ENCODE results near the gene TLCD3A. TPM values are rescaled to one million over a fixed set of nuclear protein-coding genes. Genes with fewer than 3 reads are reported as not detected.

TLCD3A gene
- 31.7 and 34.4 TPM in 2 replicates for polyA plus RNA-seq (2012; rRNA removed)
- 27.5 and 33.4 TPM in 2 replicates for polyA plus RNA-seq (2012; cell fraction: cytosol; rRNA removed)
- polyA plus RNA-seq (2012; cell fraction: nucleus; rRNA removed) = 20.3 and 20.8 TPM in 2 replicates

DNA sequence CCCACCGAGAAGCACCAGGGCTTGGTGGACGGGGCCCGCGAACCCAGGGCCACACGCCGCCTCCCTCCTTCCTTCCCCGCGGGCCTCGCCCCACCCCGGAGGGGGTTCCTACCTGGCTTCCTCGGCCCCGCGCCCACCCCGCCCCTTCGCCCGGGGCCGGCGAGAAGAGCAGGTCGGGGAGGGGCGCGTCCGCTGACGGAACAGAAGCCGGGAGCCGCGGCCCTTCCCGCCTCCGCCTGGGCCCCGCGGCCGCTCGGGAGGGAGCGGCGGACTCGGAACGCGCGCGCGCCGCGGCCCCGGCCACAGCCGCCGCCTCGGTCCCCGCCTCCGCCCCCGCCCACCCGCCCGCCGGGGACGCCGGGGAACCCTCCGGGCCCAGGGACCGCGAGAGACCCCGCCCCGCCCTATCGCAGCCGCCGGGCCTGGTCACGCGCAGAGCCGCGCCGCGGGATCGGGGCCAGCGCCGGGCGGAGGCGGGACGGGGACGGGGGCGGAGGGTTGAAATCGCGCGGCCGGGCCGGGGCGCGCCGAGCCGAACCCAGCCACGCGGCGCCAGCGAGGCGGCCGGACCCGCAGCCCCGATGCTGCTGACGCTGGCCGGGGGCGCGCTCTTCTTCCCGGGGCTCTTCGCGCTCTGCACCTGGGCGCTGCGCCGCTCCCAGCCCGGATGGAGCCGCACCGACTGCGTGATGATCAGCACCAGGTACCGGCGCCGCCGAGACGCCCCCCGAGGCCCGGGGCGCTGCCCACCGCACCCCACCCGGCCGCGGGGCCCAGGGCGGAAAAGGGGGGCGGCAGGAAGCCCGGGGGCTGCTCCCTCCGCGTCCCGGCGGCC, at the start of gene TLCD3A:
TLCD3A (plus strand) TSS at position 530 of the 835 bp plus-strand sequence; CDS start at position 582, 52 bp downstream.
- WGBS (ENCODE audit: low lambda C conversion rate) = no CpG with 5 or more reads among the region's 126 CpGs
- POLR2A ChIA-PET = interaction anchor here (0.9 kb wide), 1 partner anchor 9 kb away, joined by 3 read pairs; no protein-coding TSS in a partner anchor

More for the DNA sequence above, at the start of gene TLCD3A:
- Histone ChIP-seq H3K36me3 (replicated peaks in 1 of 2; ENCODE audit: control insufficient read depth in 1 of 2, insufficient read depth in 2 of 2, low read length in 1 of 2) (peaks cover 0 to 15% of the 10 kb centered on the region in 2 experiments), H3K4me1 (ENCODE audit: control insufficient read depth in 1 of 2, insufficient read depth in 2 of 2, low read depth in 1 of 2, low read length in 1 of 2) (peaks cover 0 to 8% of the 10 kb centered on the region in 2 experiments; a peak in 1 of 4 replicates), H3K9me3 (no peaks in the 10 kb centered on the region), H3K79me2 (ENCODE audit: insufficient read depth) (peaks cover 43% of the 10 kb centered on the region), H4K20me1 (ENCODE audit: insufficient read depth) (0 out of 2 replicates have a peak, but pooled peaks cover 3% of the 10 kb centered on the region), H3K9ac (peak within 1 kb of the TSS; percentile 78), H3K27me3 (ENCODE audit: insufficient read depth) (no peaks in the 10 kb centered on the region), H3K9me2 (no peaks in the 10 kb centered on the region), H2AFZ (ENCODE audit: low read depth) (peak within 1 kb of the TSS; percentile 89), H3K27ac (ENCODE audit: low read depth in 2 of 2, low read length in 1 of 2) (peak within 1 kb of the TSS; percentile 41 to 77; a peak in 3 of 4 replicates), H3F3A (replicated peaks; ENCODE audit: insufficient read depth) (peaks cover 8% of the 10 kb centered on the region), H3K4me2 (peak within 1 kb of the TSS; percentile 91), H3K4me3 (ENCODE audit: low read depth in 2 of 2, low read length in 1 of 2) (peak within 1 kb of the TSS; percentile 68 to 85)
- TF ChIP-seq POLR2AphosphoS5 (IDR thresholded peaks at IDR 0.05; ENCODE audit: low read depth, low read length) = no peak
- TF ChIP-seq RCOR1 (IDR thresholded peaks at IDR 0.05; ENCODE audit: low read length) = no peak
- no peak; the same call in 1 of the 2 replicates for TF ChIP-seq USF1 (IDR thresholded peaks at IDR 0.05; ENCODE audit: borderline replicate concordance, low read depth)
- TF ChIP-seq TEAD4 (IDR thresholded peaks at IDR 0.05; ENCODE audit: borderline replicate concordance, insufficient read depth) = no peak
- no peak for TF ChIP-seq SIN3A (IDR thresholded peaks at IDR 0.05; ENCODE audit: borderline replicate concordance, low read depth, low read length)
- TF ChIP-seq, protein P1, sequence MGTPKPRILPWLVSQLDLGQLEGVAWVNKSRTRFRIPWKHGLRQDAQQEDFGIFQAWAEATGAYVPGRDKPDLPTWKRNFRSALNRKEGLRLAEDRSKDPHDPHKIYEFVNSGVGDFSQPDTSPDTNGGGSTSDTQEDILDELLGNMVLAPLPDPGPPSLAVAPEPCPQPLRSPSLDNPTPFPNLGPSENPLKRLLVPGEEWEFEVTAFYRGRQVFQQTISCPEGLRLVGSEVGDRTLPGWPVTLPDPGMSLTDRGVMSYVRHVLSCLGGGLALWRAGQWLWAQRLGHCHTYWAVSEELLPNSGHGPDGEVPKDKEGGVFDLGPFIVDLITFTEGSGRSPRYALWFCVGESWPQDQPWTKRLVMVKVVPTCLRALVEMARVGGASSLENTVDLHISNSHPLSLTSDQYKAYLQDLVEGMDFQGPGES (IDR thresholded peaks at IDR 0.05; ENCODE audit: low read depth, low read length) = no peak
- TF ChIP-seq RXRA (IDR thresholded peaks at IDR 0.05; ENCODE audit: borderline replicate concordance, low read depth) = no peak
- TF ChIP-seq, protein P2, sequence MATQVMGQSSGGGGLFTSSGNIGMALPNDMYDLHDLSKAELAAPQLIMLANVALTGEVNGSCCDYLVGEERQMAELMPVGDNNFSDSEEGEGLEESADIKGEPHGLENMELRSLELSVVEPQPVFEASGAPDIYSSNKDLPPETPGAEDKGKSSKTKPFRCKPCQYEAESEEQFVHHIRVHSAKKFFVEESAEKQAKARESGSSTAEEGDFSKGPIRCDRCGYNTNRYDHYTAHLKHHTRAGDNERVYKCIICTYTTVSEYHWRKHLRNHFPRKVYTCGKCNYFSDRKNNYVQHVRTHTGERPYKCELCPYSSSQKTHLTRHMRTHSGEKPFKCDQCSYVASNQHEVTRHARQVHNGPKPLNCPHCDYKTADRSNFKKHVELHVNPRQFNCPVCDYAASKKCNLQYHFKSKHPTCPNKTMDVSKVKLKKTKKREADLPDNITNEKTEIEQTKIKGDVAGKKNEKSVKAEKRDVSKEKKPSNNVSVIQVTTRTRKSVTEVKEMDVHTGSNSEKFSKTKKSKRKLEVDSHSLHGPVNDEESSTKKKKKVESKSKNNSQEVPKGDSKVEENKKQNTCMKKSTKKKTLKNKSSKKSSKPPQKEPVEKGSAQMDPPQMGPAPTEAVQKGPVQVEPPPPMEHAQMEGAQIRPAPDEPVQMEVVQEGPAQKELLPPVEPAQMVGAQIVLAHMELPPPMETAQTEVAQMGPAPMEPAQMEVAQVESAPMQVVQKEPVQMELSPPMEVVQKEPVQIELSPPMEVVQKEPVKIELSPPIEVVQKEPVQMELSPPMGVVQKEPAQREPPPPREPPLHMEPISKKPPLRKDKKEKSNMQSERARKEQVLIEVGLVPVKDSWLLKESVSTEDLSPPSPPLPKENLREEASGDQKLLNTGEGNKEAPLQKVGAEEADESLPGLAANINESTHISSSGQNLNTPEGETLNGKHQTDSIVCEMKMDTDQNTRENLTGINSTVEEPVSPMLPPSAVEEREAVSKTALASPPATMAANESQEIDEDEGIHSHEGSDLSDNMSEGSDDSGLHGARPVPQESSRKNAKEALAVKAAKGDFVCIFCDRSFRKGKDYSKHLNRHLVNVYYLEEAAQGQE (IDR thresholded peaks at IDR 0.05; ENCODE audit: low read depth, low read length) = no peak
- TF ChIP-seq, protein P3, sequence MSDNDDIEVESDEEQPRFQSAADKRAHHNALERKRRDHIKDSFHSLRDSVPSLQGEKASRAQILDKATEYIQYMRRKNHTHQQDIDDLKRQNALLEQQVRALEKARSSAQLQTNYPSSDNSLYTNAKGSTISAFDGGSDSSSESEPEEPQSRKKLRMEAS (IDR thresholded peaks at IDR 0.05; ENCODE audit: low read depth) = no peak
- TF ChIP-seq, protein P4, sequence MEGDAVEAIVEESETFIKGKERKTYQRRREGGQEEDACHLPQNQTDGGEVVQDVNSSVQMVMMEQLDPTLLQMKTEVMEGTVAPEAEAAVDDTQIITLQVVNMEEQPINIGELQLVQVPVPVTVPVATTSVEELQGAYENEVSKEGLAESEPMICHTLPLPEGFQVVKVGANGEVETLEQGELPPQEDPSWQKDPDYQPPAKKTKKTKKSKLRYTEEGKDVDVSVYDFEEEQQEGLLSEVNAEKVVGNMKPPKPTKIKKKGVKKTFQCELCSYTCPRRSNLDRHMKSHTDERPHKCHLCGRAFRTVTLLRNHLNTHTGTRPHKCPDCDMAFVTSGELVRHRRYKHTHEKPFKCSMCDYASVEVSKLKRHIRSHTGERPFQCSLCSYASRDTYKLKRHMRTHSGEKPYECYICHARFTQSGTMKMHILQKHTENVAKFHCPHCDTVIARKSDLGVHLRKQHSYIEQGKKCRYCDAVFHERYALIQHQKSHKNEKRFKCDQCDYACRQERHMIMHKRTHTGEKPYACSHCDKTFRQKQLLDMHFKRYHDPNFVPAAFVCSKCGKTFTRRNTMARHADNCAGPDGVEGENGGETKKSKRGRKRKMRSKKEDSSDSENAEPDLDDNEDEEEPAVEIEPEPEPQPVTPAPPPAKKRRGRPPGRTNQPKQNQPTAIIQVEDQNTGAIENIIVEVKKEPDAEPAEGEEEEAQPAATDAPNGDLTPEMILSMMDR (IDR thresholded peaks at IDR 0.05) = no peak
- no peak for TF ChIP-seq JUND (IDR thresholded peaks at IDR 0.05)
- TF ChIP-seq FOXM1 (IDR thresholded peaks at IDR 0.05; ENCODE audit: low read depth) = no peak
- TF ChIP-seq EZH2phosphoT487 (IDR thresholded peaks at IDR 0.05; ENCODE audit: borderline replicate concordance, low read depth) = no peak
- CTCF ChIA-PET = no interaction called here
- peak; percentile 95 for DNase-seq
